HG02798 (cell line): Measurements from ENCODE around the gene EDEM1.
A peak's percentile ranks its signal among the peaks of the same experiment; 100 is the strongest.

Experiments used
- ATAC-seq: cut with Tn5 transposase; IDR thresholded peaks from one replicate; pipeline ENCODE4 v1.9.1; 2021; ENCODE audit warnings: mild to moderate bottlenecking; ENCODE audit not compliant: unreplicated experiment, poor library complexity

EDEM1 gene

GRCh38 chr3:5197470-5198312 lies 10.2 kb downstream of the EDEM1 start:
- peak; percentile 78 for ATAC-seq

- no peak for ATAC-seq
Measured at GRCh38 chr3:5198313-5198677, 10.8 kb downstream of the EDEM1 start.

GRCh38 chr3:5198986-5199731 lies 11.7 kb downstream of the EDEM1 start:
- ATAC-seq, result peak; percentile 39

GRCh38 chr3:5201536-5201935 lies 14.0 kb downstream of the EDEM1 start:
- ATAC-seq, result no peak

- no peak for ATAC-seq
Measured at GRCh38 chr3:5202222-5202621, 14.7 kb downstream of the EDEM1 start.

GRCh38 chr3:5205165-5205941 lies 17.8 kb downstream of the EDEM1 start:
- peak; percentile 99 for ATAC-seq

GRCh38 chr3:5210926-5211325 lies 23.4 kb downstream of the EDEM1 start:
- no peak for ATAC-seq

GRCh38 chr3:5212628-5213573 lies 25.4 kb downstream of the EDEM1 start:
- no peak for ATAC-seq

- no peak for ATAC-seq
Measured at GRCh38 chr3:5213574-5213966, 26.1 kb downstream of the EDEM1 start.

- ATAC-seq, result no peak
Measured at GRCh38 chr3:5214352-5214751, 26.8 kb downstream of the EDEM1 start.

- no peak for ATAC-seq
Measured at GRCh38 chr3:5217824-5218595, 30.5 kb downstream of the EDEM1 start.

GRCh38 chr3:5218815-5219214 lies 31.3 kb downstream of the EDEM1 start:
- ATAC-seq, result no peak

- no peak for ATAC-seq
Measured at GRCh38 chr3:5219216-5219615, 31.7 kb downstream of the EDEM1 start.

- ATAC-seq, result no peak
Measured at GRCh38 chr3:5220193-5220592, 32.7 kb downstream of the EDEM1 start.

- ATAC-seq, result no peak
Measured at GRCh38 chr3:5220667-5221431, 33.3 kb downstream of the EDEM1 start.

GRCh38 chr3:5221701-5222100 lies 34.2 kb downstream of the EDEM1 start:
- no peak for ATAC-seq

GRCh38 chr3:5222283-5223005 lies 34.9 kb downstream of the EDEM1 start:
- no peak for ATAC-seq

- ATAC-seq, result no peak
Measured at GRCh38 chr3:5226783-5227182, 39.3 kb downstream of the EDEM1 start.
